WTC11 (cell line): ENCODE measurements around the gene TMEFF2. TPM values are rescaled to one million over a fixed set of nuclear protein-coding genes. Genes with fewer than 3 reads are reported as not detected.

Source experiments
- ATAC-seq: fragments of 200-7000 bp; cut with Tn5 transposase; 2 replicates; pipeline ENCODE4 v1.10.0; 2021; ENCODE audit warnings: mild to moderate bottlenecking, moderate library complexity
- CTCF ChIA-PET: fragments of 300-600 bp; sonication (Branson Sonifier 250); formaldehyde crosslinking; loops from one replicate; lab custom pipeline; 2021; ENCODE audit warnings: antibody characterized with exemption; lab: Charles Lee
- POLR2A ChIA-PET: fragments of 350-600 bp; sonication (Branson Sonifier 250); formaldehyde crosslinking; loops from one replicate; lab custom pipeline; 2021; ENCODE audit warnings: antibody characterized with exemption; lab: Charles Lee
- DNase-seq: peaks from one replicate; pipeline ENCODE4 v3.0.0; 2021; ENCODE audit warnings: low spot score
- H3K27ac Mint-ChIP-seq: 2 replicates; pipeline ENCODE4 v1.8.0; 2021; ENCODE audit warnings: mixed read lengths
- H3K27me3 Mint-ChIP-seq: 2 replicates; pipeline ENCODE4 v1.8.0; 2021; ENCODE audit warnings: low read depth, mild to moderate bottlenecking, moderate library complexity, mixed read lengths
- H3K36me3 Mint-ChIP-seq: 2 replicates; pipeline ENCODE4 v1.8.0; 2021; ENCODE audit warnings: mixed read lengths
- H3K4me1 Mint-ChIP-seq: 2 replicates; pipeline ENCODE4 v1.8.0; 2022; ENCODE audit warnings: mixed read lengths
- H3K4me3 Mint-ChIP-seq: 2 replicates; pipeline ENCODE4 v1.8.0; 2021; ENCODE audit warnings: mild to moderate bottlenecking, moderate library complexity, mixed read lengths
- H3K9me3 Mint-ChIP-seq: 2 replicates; pipeline ENCODE4 v1.8.0; 2021; ENCODE audit warnings: mixed read lengths
- AFF4 ChIP-seq: sonication (generic); formaldehyde crosslinking; IDR thresholded peaks from 2 replicates; pipeline ENCODE4 v1.8.1; 2023; ENCODE audit warnings: mild to moderate bottlenecking, missing genetic modification reagents, borderline replicate concordance
- CBFB ChIP-seq: sonication (generic); formaldehyde crosslinking; IDR thresholded peaks from 2 replicates; pipeline ENCODE4 v1.8.1; 2022; ENCODE audit warnings: mild to moderate bottlenecking, low read depth, missing genetic modification reagents
- E2F5 ChIP-seq: sonication (generic); formaldehyde crosslinking; IDR thresholded peaks from 2 replicates; pipeline ENCODE4 v1.8.1; 2022; ENCODE audit warnings: mild to moderate bottlenecking, moderate library complexity, missing genetic modification reagents
- ERG ChIP-seq: fragments of 250-450 bp; sonication (Bioruptor Pico); IDR thresholded peaks from 2 replicates; pipeline ENCODE4 v1.8.0; 2021; ENCODE audit warnings: mild to moderate bottlenecking
- FOXP4 ChIP-seq: sonication (generic); formaldehyde crosslinking; IDR thresholded peaks from 2 replicates; pipeline ENCODE4 v1.8.0; 2022; ENCODE audit warnings: mild to moderate bottlenecking, missing genetic modification reagents
- HMGXB4 ChIP-seq: sonication (generic); formaldehyde crosslinking; IDR thresholded peaks from 2 replicates; pipeline ENCODE4 v1.8.1; 2023; ENCODE audit warnings: mild to moderate bottlenecking, moderate library complexity, missing genetic modification reagents
- IRF2 ChIP-seq: sonication (generic); formaldehyde crosslinking; IDR thresholded peaks from 2 replicates; pipeline ENCODE4 v1.8.0; 2022; ENCODE audit warnings: low read depth, missing genetic modification reagents, borderline replicate concordance
- NR2C2 ChIP-seq: sonication (generic); formaldehyde crosslinking; IDR thresholded peaks from 2 replicates; pipeline ENCODE4 v1.8.0; 2022; ENCODE audit warnings: mild to moderate bottlenecking, missing genetic modification reagents
- NR3C1 ChIP-seq: sonication (generic); formaldehyde crosslinking; conservative IDR thresholded peaks from 2 replicates; pipeline ENCODE4 v1.8.1; 2023; ENCODE audit warnings: low read depth, mild to moderate bottlenecking, missing genetic modification reagents
- SP1 ChIP-seq: sonication (generic); formaldehyde crosslinking; conservative IDR thresholded peaks from 2 replicates; pipeline ENCODE4 v1.8.1; 2022; ENCODE audit warnings: missing genetic modification reagents
- STAT6 ChIP-seq: sonication (generic); formaldehyde crosslinking; conservative IDR thresholded peaks from 2 replicates; pipeline ENCODE4 v1.8.1; 2023; ENCODE audit warnings: mild to moderate bottlenecking, low read depth, missing genetic modification reagents, moderate library complexity
- ZNF423 ChIP-seq: fragments of 250-450 bp; sonication (Bioruptor Pico); IDR thresholded peaks from 2 replicates; pipeline ENCODE4 v2.1.2; 2022; ENCODE audit warnings: mild to moderate bottlenecking, moderate library complexity
- total RNA-seq: library from RNA; stranded (reverse); gene quantifications from 3 replicates; pipeline ENCODE4 v1.2.3, GENCODE V29; 2021
- TF ChIP-seq, protein P1 (sequence below): sonication (generic); formaldehyde crosslinking; IDR thresholded peaks from 2 replicates; pipeline ENCODE4 v1.8.0; 2023; ENCODE audit warnings: mild to moderate bottlenecking, missing genetic modification reagents

TMEFF2 gene
- total RNA-seq, 1 experiment from 2014 or later = 2.3 TPM

- TF ChIP-seq FOXP4 (CRISPR knock-in tag) = no peak
- TF ChIP-seq CBFB (CRISPR knock-in tag) = no peak
- no peak for TF ChIP-seq SP1 (CRISPR knock-in tag)
- TF ChIP-seq AFF4 = no peak
Observed at GRCh38 chr2:192013211-192013610, 181.5 kb downstream of the TMEFF2 start (continued).

GRCh38 chr2:192011196-192011595 is 183.5 kb downstream of the TMEFF2 start:
- Mint-ChIP-seq H3K4me3 (no peak overlapping the region), H3K36me3 (no peaks in the 10 kb centered on the region), H3K9me3 (no peaks in the 10 kb centered on the region), H3K27me3 (no peaks in the 10 kb centered on the region), H3K27ac (peak overlapping the region; percentile 80; the same call in 1 of the 2 replicates)
- POLR2A ChIA-PET = no interaction called here
- no peak for ATAC-seq
- DNase-seq = no peak
- TF ChIP-seq, protein P1, sequence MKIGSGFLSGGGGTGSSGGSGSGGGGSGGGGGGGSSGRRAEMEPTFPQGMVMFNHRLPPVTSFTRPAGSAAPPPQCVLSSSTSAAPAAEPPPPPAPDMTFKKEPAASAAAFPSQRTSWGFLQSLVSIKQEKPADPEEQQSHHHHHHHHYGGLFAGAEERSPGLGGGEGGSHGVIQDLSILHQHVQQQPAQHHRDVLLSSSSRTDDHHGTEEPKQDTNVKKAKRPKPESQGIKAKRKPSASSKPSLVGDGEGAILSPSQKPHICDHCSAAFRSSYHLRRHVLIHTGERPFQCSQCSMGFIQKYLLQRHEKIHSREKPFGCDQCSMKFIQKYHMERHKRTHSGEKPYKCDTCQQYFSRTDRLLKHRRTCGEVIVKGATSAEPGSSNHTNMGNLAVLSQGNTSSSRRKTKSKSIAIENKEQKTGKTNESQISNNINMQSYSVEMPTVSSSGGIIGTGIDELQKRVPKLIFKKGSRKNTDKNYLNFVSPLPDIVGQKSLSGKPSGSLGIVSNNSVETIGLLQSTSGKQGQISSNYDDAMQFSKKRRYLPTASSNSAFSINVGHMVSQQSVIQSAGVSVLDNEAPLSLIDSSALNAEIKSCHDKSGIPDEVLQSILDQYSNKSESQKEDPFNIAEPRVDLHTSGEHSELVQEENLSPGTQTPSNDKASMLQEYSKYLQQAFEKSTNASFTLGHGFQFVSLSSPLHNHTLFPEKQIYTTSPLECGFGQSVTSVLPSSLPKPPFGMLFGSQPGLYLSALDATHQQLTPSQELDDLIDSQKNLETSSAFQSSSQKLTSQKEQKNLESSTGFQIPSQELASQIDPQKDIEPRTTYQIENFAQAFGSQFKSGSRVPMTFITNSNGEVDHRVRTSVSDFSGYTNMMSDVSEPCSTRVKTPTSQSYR (CRISPR knock-in tag) = no peak
- TF ChIP-seq NR2C2 (CRISPR knock-in tag) (no peak), IRF2 (CRISPR knock-in tag) (no peak), NR3C1 (CRISPR knock-in tag) (no peak), HMGXB4 (CRISPR knock-in tag) (no peak), ERG (no peak), ZNF423 (CRISPR knock-in tag) (no peak), E2F5 (CRISPR knock-in tag) (no peak), STAT6 (no peak)
- TF ChIP-seq, all 79 proteins: peak for 0
- CTCF ChIA-PET = interaction anchor here (1.1 kb wide), 1 partner anchor 151 kb away, joined by 3 read pairs; no protein-coding TSS in a partner anchor
- H3K4me1 Mint-ChIP-seq = peaks cover 41% of the 10 kb centered on the region
